ENCODE results near the gene STIP1.
A peak's percentile ranks its signal among the peaks of the same experiment; 100 is the strongest.

The STIP1 gene

GRCh38 chr11:64232182-64232966, 46.4 kb downstream of the STIP1 start:
- Histone ChIP-seq H3K36me3 (ENCODE audit: insufficient read depth, low read length) (peaks cover 2% of the 10 kb centered on the region; the same call in 1 of the 2 replicates), H3K9ac (ENCODE audit: insufficient read length) (no peak overlapping the region), H3K27ac (no peak overlapping the region; the same call in 1 of the 2 replicates), H3K4me3 (no peak overlapping the region), H3K9me3 (ENCODE audit: low read depth, low read length) (no peaks in the 10 kb centered on the region)
- no peak for DNase-seq (ENCODE audit: low read depth, low spot score)
- TF ChIP-seq FOXP2 (optimal IDR thresholded peaks at IDR 0.05; ENCODE audit: control extremely low read depth, extremely low read length, insufficient read depth) (no peak), POLR2AphosphoS5 (IDR thresholded peaks at IDR 0.05; ENCODE audit: borderline replicate concordance, low read depth, low read length) (no peak), EZH2 (IDR thresholded peaks at IDR 0.05) (no peak)

DNA sequence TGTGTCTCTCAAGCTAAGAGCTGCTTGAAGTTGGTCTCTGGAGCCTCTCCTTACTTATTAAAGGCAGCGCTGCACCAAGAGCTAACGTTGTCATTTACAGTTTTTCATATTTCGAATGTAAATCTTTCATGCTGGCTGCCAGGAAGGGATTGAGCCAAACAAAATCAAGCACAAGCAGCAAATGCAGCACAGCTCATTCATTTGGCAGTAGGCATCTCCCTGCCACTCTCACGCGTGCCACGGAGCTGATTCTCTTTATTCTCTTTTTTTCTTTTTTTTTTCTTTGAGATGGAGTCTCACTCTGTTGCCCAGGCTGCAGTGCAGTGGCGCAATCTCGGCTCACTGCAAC, 47.0 kb downstream of the STIP1 start:
- Histone ChIP-seq H3K9me3 (ENCODE audit: low read depth, low read length) (no peaks in the 10 kb centered on the region), H3K4me3 (no peak overlapping the region), H3K27ac (no peak overlapping the region; the same call in 1 of the 2 replicates), H3K36me3 (ENCODE audit: insufficient read depth, low read length) (peaks cover 5% of the 10 kb centered on the region; the same call in 1 of the 2 replicates), H3K9ac (ENCODE audit: insufficient read length) (no peak overlapping the region)
- DNase-seq (ENCODE audit: low read depth, low spot score): no peak
- no peak for TF ChIP-seq FOXP2 (optimal IDR thresholded peaks at IDR 0.05; ENCODE audit: control extremely low read depth, extremely low read length, insufficient read depth)
- no peak for TF ChIP-seq POLR2AphosphoS5 (IDR thresholded peaks at IDR 0.05; ENCODE audit: borderline replicate concordance, low read depth, low read length)
- no peak for TF ChIP-seq EZH2 (IDR thresholded peaks at IDR 0.05)

DNA sequence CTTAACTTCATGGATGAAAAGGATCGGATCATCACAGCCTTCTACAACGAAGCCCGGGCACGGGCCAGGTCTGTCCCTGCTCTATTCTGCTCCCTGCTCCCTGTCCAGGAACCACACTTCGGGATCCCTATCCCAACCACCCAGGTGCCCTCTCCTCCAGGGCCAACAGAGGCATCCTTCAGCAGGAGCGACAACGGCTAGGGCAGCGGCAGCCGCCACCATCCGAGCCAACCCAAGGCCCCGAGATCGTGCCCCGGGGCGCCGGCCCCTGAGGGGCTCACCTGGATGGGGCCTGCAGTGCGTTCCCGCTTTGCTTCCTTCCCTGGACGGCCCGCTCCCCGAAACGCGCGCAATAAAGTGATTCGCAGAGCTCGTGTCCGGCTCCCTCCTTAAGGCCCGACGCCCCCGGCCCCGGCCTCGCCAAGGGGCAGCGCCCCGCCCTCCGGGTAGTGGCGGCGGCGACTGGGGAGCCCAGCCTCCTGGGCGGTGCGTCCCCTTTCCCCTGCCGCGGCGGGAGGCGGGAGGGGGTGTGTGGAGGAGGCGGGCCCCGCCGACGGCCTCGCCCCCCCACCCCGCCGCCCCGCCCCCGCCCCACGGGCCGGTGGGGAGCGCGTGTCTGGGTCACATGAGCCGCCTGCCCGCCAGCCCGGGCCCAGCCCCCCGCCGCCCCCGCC, 48.1 kb downstream of the STIP1 start, which contains the start of gene VEGFB:
Gene VEGFB, plus strand, starts transcription at position 672 of the 674 bp plus-strand sequence. CDS start 250 bp downstream, outside the sequence.
- Histone ChIP-seq H3K9me3 (ENCODE audit: low read depth, low read length) (no peaks in the 10 kb centered on the region), H3K36me3 (ENCODE audit: insufficient read depth, low read length) (peaks cover 5% of the 10 kb centered on the region; the same call in 1 of the 2 replicates), H3K4me3 (peak within 1 kb of the TSS; percentile 83), H3K9ac (ENCODE audit: insufficient read length) (peak within 1 kb of the TSS; percentile 68), H3K27ac (no peak within 1 kb of the TSS; the same call in 1 of the 2 replicates)
- DNase-seq (ENCODE audit: low read depth, low spot score): no peak
- TF ChIP-seq FOXP2 (optimal IDR thresholded peaks at IDR 0.05; ENCODE audit: control extremely low read depth, extremely low read length, insufficient read depth): no peak
- peak; percentile 36; the same call in 1 of the 2 replicates for TF ChIP-seq POLR2AphosphoS5 (IDR thresholded peaks at IDR 0.05; ENCODE audit: borderline replicate concordance, low read depth, low read length)

DNA sequence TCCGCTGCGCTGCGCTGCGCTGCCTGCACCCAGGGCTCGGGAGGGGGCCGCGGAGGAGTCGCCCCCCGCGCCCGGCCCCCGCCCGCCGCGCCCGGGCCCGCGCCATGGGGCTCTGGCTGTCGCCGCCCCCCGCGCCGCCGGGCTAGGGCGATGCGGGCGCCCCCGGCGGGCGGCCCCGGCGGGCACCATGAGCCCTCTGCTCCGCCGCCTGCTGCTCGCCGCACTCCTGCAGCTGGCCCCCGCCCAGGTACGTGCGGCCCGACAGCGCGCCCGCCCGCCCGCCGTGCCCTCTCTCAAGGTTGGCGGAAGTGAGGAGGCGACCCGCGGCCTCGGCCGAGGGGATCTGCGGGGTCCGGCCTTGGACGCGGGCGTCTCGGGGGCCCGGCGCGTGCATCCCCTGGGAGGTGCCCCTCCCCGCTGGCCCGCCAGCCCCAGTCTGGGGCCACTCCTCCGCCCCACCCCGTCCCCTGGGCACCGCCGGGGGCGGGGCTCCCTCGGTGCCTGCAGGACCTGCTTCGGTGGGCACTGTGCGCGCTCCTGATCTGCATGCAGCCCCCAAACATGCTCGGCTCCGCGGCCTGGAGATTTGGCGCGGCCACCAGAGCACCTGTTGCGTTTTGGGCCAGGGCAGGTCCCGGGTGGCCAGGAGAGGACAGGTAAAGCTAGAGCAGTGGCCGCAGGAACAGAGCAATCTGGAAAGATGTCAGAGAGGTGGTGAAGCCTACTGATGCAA, 48.8 kb downstream of the STIP1 start:
- TF ChIP-seq FOXP2 (optimal IDR thresholded peaks at IDR 0.05; ENCODE audit: control extremely low read depth, extremely low read length, insufficient read depth): no peak
- peak; percentile 32; the same call in 1 of the 2 replicates for TF ChIP-seq POLR2AphosphoS5 (IDR thresholded peaks at IDR 0.05; ENCODE audit: borderline replicate concordance, low read depth, low read length)
- no peak for TF ChIP-seq EZH2 (IDR thresholded peaks at IDR 0.05)
- Histone ChIP-seq H3K9me3 (ENCODE audit: low read depth, low read length) (no peaks in the 10 kb centered on the region), H3K27ac (no peak overlapping the region; the same call in 1 of the 2 replicates), H3K4me3 (peak overlapping the region; percentile 82), H3K9ac (ENCODE audit: insufficient read length) (no peak overlapping the region), H3K36me3 (ENCODE audit: insufficient read depth, low read length) (peaks cover 5% of the 10 kb centered on the region; the same call in 1 of the 2 replicates)
- DNase-seq (ENCODE audit: low read depth, low spot score): no peak

- H3K36me3 ChIP-seq (ENCODE audit: insufficient read depth, low read length): peaks cover 5% of the 10 kb centered on the region; the same call in 1 of the 2 replicates
- no peak overlapping the region for H3K9ac ChIP-seq (ENCODE audit: insufficient read length)
- DNase-seq (ENCODE audit: low read depth, low spot score): no peak
- H3K4me3 ChIP-seq: peak overlapping the region; percentile 82
- H3K9me3 ChIP-seq (ENCODE audit: low read depth, low read length): no peaks in the 10 kb centered on the region
- H3K27ac ChIP-seq: no peak overlapping the region
- TF ChIP-seq FOXP2 (optimal IDR thresholded peaks at IDR 0.05; ENCODE audit: control extremely low read depth, extremely low read length, insufficient read depth) (no peak), EZH2 (IDR thresholded peaks at IDR 0.05) (no peak)
These were observed 49.6 kb downstream of the STIP1 start for GRCh38 chr11:64235437-64236161.

GRCh38 chr11:64237484-64237951, 51.5 kb downstream of the STIP1 start:
- Histone ChIP-seq H3K27ac (no peak overlapping the region), H3K4me3 (no peak overlapping the region), H3K9ac (ENCODE audit: insufficient read length) (no peak overlapping the region), H3K9me3 (ENCODE audit: low read depth, low read length) (no peaks in the 10 kb centered on the region), H3K36me3 (ENCODE audit: insufficient read depth, low read length) (peaks cover 5% of the 10 kb centered on the region; the same call in 1 of the 2 replicates)
- DNase-seq (ENCODE audit: low read depth, low spot score): no peak
- no peak for TF ChIP-seq POLR2AphosphoS5 (IDR thresholded peaks at IDR 0.05; ENCODE audit: borderline replicate concordance, low read depth, low read length)
- no peak for TF ChIP-seq EZH2 (IDR thresholded peaks at IDR 0.05)
- TF ChIP-seq FOXP2 (optimal IDR thresholded peaks at IDR 0.05; ENCODE audit: control extremely low read depth, extremely low read length, insufficient read depth): no peak

DNA sequence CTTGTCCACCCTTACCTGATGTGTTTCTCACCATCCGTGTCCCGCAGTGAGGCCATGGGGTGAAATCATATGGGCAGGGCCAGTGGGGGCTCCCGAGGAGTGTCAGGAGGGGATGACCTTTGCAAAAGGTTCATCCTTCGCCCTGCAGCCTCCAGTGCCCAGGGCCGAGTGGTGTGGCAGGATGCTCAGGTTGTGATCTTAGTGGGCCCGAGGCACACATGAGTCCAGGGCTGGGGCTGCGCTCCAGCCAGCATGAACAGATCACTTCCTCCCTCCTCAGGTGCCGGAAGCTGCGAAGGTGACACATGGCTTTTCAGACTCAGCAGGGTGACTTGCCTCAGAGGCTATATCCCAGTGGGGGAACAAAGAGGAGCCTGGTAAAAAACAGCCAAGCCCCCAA, 52.1 kb downstream of the STIP1 start:
- Histone ChIP-seq H3K36me3 (ENCODE audit: insufficient read depth, low read length) (peaks cover 5% of the 10 kb centered on the region; the same call in 1 of the 2 replicates), H3K4me3 (no peak overlapping the region), H3K9ac (ENCODE audit: insufficient read length) (no peak overlapping the region), H3K9me3 (ENCODE audit: low read depth, low read length) (no peaks in the 10 kb centered on the region), H3K27ac (no peak overlapping the region)
- no peak for DNase-seq (ENCODE audit: low read depth, low spot score)
- TF ChIP-seq POLR2AphosphoS5 (IDR thresholded peaks at IDR 0.05; ENCODE audit: borderline replicate concordance, low read depth, low read length): no peak
- no peak for TF ChIP-seq EZH2 (IDR thresholded peaks at IDR 0.05)
- no peak for TF ChIP-seq FOXP2 (optimal IDR thresholded peaks at IDR 0.05; ENCODE audit: control extremely low read depth, extremely low read length, insufficient read depth)

All from SK-N-MC (cell line).